ENCODE results near the gene COX19.

COX19 gene

GRCh38 chr7:922334-923107 lies 52.8 kb downstream of the COX19 start:
- DNase-seq = no peak
- CTCF ChIA-PET = interaction anchor here (1.2 to 4.2 kb wide), 4 partner anchors 12 to 31 kb away, joined by 3 to 26 read pairs (median 5); no protein-coding TSS in a partner anchor
- Histone ChIP-seq H3K27me3 (replicated peaks in 2 of 5; ENCODE audit: control insufficient read depth in 4 of 5, insufficient read depth in 5 of 5, low read length in 4 of 5) (no peaks in the 10 kb centered on the region), H3K9me3 (ENCODE audit: control extremely low read depth in 1 of 5, control insufficient read depth in 4 of 5, insufficient read depth in 2 of 5, low read depth in 1 of 5, low read length in 4 of 5) (no peaks in the 10 kb centered on the region), H3K27ac (ENCODE audit: insufficient read depth in 1 of 2, low read depth in 1 of 2, low read length in 2 of 2, poor library complexity in 1 of 2, severe bottlenecking in 2 of 2) (peak overlapping the region in 1 of 2 experiments; percentile 33), H3K4me1 (ENCODE audit: control extremely low read depth in 1 of 4, control insufficient read depth in 4 of 4, insufficient read depth in 4 of 4, low read length in 3 of 4) (peaks cover 0 to 61% (median 51%) of the 10 kb centered on the region in 4 experiments), H3K36me3 (ENCODE audit: control insufficient read depth in 4 of 4, insufficient read depth in 4 of 4, low read length in 3 of 4) (no peaks in the 10 kb centered on the region), H3K4me3 (ENCODE audit: control insufficient read depth in 1 of 7, extremely low read depth in 1 of 7, insufficient read depth in 4 of 7, low read depth in 2 of 7, low read length in 6 of 7) (peak overlapping the region in 4 of 7 experiments; percentile 10 to 65 (median 44))
- 48% methylated on average over 18 of the region's 29 CpGs for WGBS (ENCODE audit: insufficient coverage)
- POLR2A ChIA-PET = interaction anchor here (1.0 to 1.3 kb wide), 3 partner anchors 13 to 31 kb away, joined by 3 read pairs; partner anchors contain the start of gene ADAP1

- CTCF ChIA-PET = interaction anchor here (0.8 to 4.2 kb wide), 3 partner anchors 12 to 71 kb away, joined by 3 to 26 read pairs (median 3); no protein-coding TSS in a partner anchor
These were observed 53.6 kb downstream of the COX19 start for GRCh38 chr7:921581-922333.

GRCh38 chr7:921071-921461 lies 54.3 kb downstream of the COX19 start:
- no peaks in the 10 kb centered on the region for H3K9me3 ChIP-seq (ENCODE audit: control extremely low read depth in 1 of 5, control insufficient read depth in 4 of 5, insufficient read depth in 2 of 5, low read depth in 1 of 5, low read length in 4 of 5)
- POLR2A ChIA-PET = no interaction called here
- H3K4me1 ChIP-seq (ENCODE audit: control extremely low read depth in 1 of 4, control insufficient read depth in 4 of 4, insufficient read depth in 4 of 4, low read length in 3 of 4) = peaks cover 0 to 51% (median 50%) of the 10 kb centered on the region in 4 experiments
- CTCF ChIA-PET = interaction anchor here (0.8 to 4.2 kb wide), 3 partner anchors 11 to 72 kb away, joined by 3 to 26 read pairs (median 3); no protein-coding TSS in a partner anchor
- no peaks in the 10 kb centered on the region for H3K27me3 ChIP-seq (replicated peaks in 2 of 5; ENCODE audit: control insufficient read depth in 4 of 5, insufficient read depth in 5 of 5, low read length in 4 of 5)
- no peak overlapping the region for H3K27ac ChIP-seq (ENCODE audit: insufficient read depth in 1 of 2, low read depth in 1 of 2, low read length in 2 of 2, poor library complexity in 1 of 2, severe bottlenecking in 2 of 2)
- H3K4me3 ChIP-seq (ENCODE audit: control insufficient read depth in 1 of 7, extremely low read depth in 1 of 7, insufficient read depth in 4 of 7, low read depth in 2 of 7, low read length in 6 of 7) = no peak overlapping the region
- WGBS (ENCODE audit: insufficient coverage) = 92% methylated on average over 12 of the region's 15 CpGs
- no peaks in the 10 kb centered on the region for H3K36me3 ChIP-seq (ENCODE audit: control insufficient read depth in 4 of 4, insufficient read depth in 4 of 4, low read length in 3 of 4)
- DNase-seq = no peak

More at GRCh38 chr7:921581-922333, 53.6 kb downstream of the COX19 start:
- H3K27ac ChIP-seq (ENCODE audit: insufficient read depth in 1 of 2, low read depth in 1 of 2, low read length in 2 of 2, poor library complexity in 1 of 2, severe bottlenecking in 2 of 2) = no peak overlapping the region
- DNase-seq = peak in 1 of 3 donors; percentile 23
- H3K4me1 ChIP-seq (ENCODE audit: control extremely low read depth in 1 of 4, control insufficient read depth in 4 of 4, insufficient read depth in 4 of 4, low read length in 3 of 4) = peaks cover 0 to 54% (median 51%) of the 10 kb centered on the region in 4 experiments
- 51% methylated on average over 35 of the region's 36 CpGs for WGBS (ENCODE audit: insufficient coverage)
- POLR2A ChIA-PET = no interaction called here
- no peaks in the 10 kb centered on the region for H3K9me3 ChIP-seq (ENCODE audit: control extremely low read depth in 1 of 5, control insufficient read depth in 4 of 5, insufficient read depth in 2 of 5, low read depth in 1 of 5, low read length in 4 of 5)
- no peaks in the 10 kb centered on the region for H3K27me3 ChIP-seq (replicated peaks in 2 of 5; ENCODE audit: control insufficient read depth in 4 of 5, insufficient read depth in 5 of 5, low read length in 4 of 5)
- peak overlapping the region in 2 of 7 experiments; percentile 19 to 52 for H3K4me3 ChIP-seq (ENCODE audit: control insufficient read depth in 1 of 7, extremely low read depth in 1 of 7, insufficient read depth in 4 of 7, low read depth in 2 of 7, low read length in 6 of 7)
- no peaks in the 10 kb centered on the region for H3K36me3 ChIP-seq (ENCODE audit: control insufficient read depth in 4 of 4, insufficient read depth in 4 of 4, low read length in 3 of 4)

- 77% methylated on average over 25 of the region's 40 CpGs for WGBS (ENCODE audit: insufficient coverage)
- H3K4me1 ChIP-seq (ENCODE audit: control extremely low read depth in 1 of 4, control insufficient read depth in 4 of 4, insufficient read depth in 4 of 4, low read length in 3 of 4) = peaks cover 0 to 46% (median 46%) of the 10 kb centered on the region in 4 experiments
- POLR2A ChIA-PET = no interaction called here
These were observed 54.8 kb downstream of the COX19 start for GRCh38 chr7:920351-921070.

GRCh38 chr7:919924-920341 lies 55.4 kb downstream of the COX19 start:
- no peak for DNase-seq
- 95% methylated on average over 18 of the region's 26 CpGs for WGBS (ENCODE audit: insufficient coverage)
- H3K36me3 ChIP-seq (ENCODE audit: control insufficient read depth in 4 of 4, insufficient read depth in 4 of 4, low read length in 3 of 4) = no peaks in the 10 kb centered on the region
- no peaks in the 10 kb centered on the region for H3K9me3 ChIP-seq (ENCODE audit: control extremely low read depth in 1 of 5, control insufficient read depth in 4 of 5, insufficient read depth in 2 of 5, low read depth in 1 of 5, low read length in 4 of 5)
- no peaks in the 10 kb centered on the region for H3K27me3 ChIP-seq (replicated peaks in 2 of 5; ENCODE audit: control insufficient read depth in 4 of 5, insufficient read depth in 5 of 5, low read length in 4 of 5)
- H3K27ac ChIP-seq (ENCODE audit: insufficient read depth in 1 of 2, low read depth in 1 of 2, low read length in 2 of 2, poor library complexity in 1 of 2, severe bottlenecking in 2 of 2) = no peak overlapping the region
- H3K4me1 ChIP-seq (ENCODE audit: control extremely low read depth in 1 of 4, control insufficient read depth in 4 of 4, insufficient read depth in 4 of 4, low read length in 3 of 4) = peaks cover 0 to 42% (median 41%) of the 10 kb centered on the region in 4 experiments
- no peak overlapping the region for H3K4me3 ChIP-seq (ENCODE audit: control insufficient read depth in 1 of 7, extremely low read depth in 1 of 7, insufficient read depth in 4 of 7, low read depth in 2 of 7, low read length in 6 of 7)
- ChIA-PET CTCF (interaction anchor here (4.2 kb wide), 1 partner anchor 10 kb away, joined by 26 read pairs; no protein-coding TSS in a partner anchor), POLR2A (no interaction called here)

More at GRCh38 chr7:920351-921070, 54.8 kb downstream of the COX19 start:
- Histone ChIP-seq H3K36me3 (ENCODE audit: control insufficient read depth in 4 of 4, insufficient read depth in 4 of 4, low read length in 3 of 4) (no peaks in the 10 kb centered on the region), H3K27me3 (replicated peaks in 2 of 5; ENCODE audit: control insufficient read depth in 4 of 5, insufficient read depth in 5 of 5, low read length in 4 of 5) (no peaks in the 10 kb centered on the region), H3K27ac (ENCODE audit: insufficient read depth in 1 of 2, low read depth in 1 of 2, low read length in 2 of 2, poor library complexity in 1 of 2, severe bottlenecking in 2 of 2) (no peak overlapping the region), H3K9me3 (ENCODE audit: control extremely low read depth in 1 of 5, control insufficient read depth in 4 of 5, insufficient read depth in 2 of 5, low read depth in 1 of 5, low read length in 4 of 5) (no peaks in the 10 kb centered on the region), H3K4me3 (ENCODE audit: control insufficient read depth in 1 of 7, extremely low read depth in 1 of 7, insufficient read depth in 4 of 7, low read depth in 2 of 7, low read length in 6 of 7) (no peak overlapping the region)
- CTCF ChIA-PET = interaction anchor here (1.5 to 4.2 kb wide), 2 partner anchors 10 to 20 kb away, joined by 3 to 26 read pairs; no protein-coding TSS in a partner anchor
- peak in 2 of 3 donors; percentile 38 to 53 for DNase-seq

- peaks cover 0 to 35% (median 35%) of the 10 kb centered on the region in 4 experiments for H3K4me1 ChIP-seq (ENCODE audit: control extremely low read depth in 1 of 4, control insufficient read depth in 4 of 4, insufficient read depth in 4 of 4, low read length in 3 of 4)
- H3K9me3 ChIP-seq (ENCODE audit: control extremely low read depth in 1 of 5, control insufficient read depth in 4 of 5, insufficient read depth in 2 of 5, low read depth in 1 of 5, low read length in 4 of 5) = no peaks in the 10 kb centered on the region
- H3K4me3 ChIP-seq (ENCODE audit: control insufficient read depth in 1 of 7, extremely low read depth in 1 of 7, insufficient read depth in 4 of 7, low read depth in 2 of 7, low read length in 6 of 7) = no peak overlapping the region
- no peak overlapping the region for H3K27ac ChIP-seq (ENCODE audit: insufficient read depth in 1 of 2, low read depth in 1 of 2, low read length in 2 of 2, poor library complexity in 1 of 2, severe bottlenecking in 2 of 2)
- ChIA-PET CTCF (interaction anchor here (1.8 kb wide), 1 partner anchor 10 kb away, joined by 9 read pairs; no protein-coding TSS in a partner anchor), POLR2A (no interaction called here)
- DNase-seq = no peak
- WGBS (ENCODE audit: insufficient coverage) = 97% methylated on average over 10 of the region's 13 CpGs
- no peaks in the 10 kb centered on the region for H3K27me3 ChIP-seq (replicated peaks in 2 of 5; ENCODE audit: control insufficient read depth in 4 of 5, insufficient read depth in 5 of 5, low read length in 4 of 5)
- no peaks in the 10 kb centered on the region for H3K36me3 ChIP-seq (ENCODE audit: control insufficient read depth in 4 of 4, insufficient read depth in 4 of 4, low read length in 3 of 4)
These were observed 56.3 kb downstream of the COX19 start for GRCh38 chr7:919114-919442.

Measured in common myeloid progenitor, CD34-positive (primary cell).